ENCODE results near the gene MBOAT1.

GRCh38 chr6:20192625-20193024 is 19.6 kb downstream of the MBOAT1 start:
- TF ChIP-seq EZH2 (IDR thresholded peaks at IDR 0.05; ENCODE audit: low read depth) (no peak), CTCF (conservative IDR thresholded peaks at IDR 0.05) (no peak)
